HG03432 (cell line): ENCODE data around the gene UMODL1.

ENCODE experiments used
- ATAC-seq: cut with Tn5 transposase; IDR thresholded peaks from one replicate; pipeline ENCODE4 v1.9.1; 2021; ENCODE audit warnings: mild to moderate bottlenecking, moderate library complexity; ENCODE audit not compliant: unreplicated experiment

The UMODL1 gene

GRCh38 chr21:42093186-42093585, 22.1 kb downstream of the UMODL1 start:
- ATAC-seq, result no peak

- no peak for ATAC-seq
These were observed 22.9 kb downstream of the UMODL1 start for GRCh38 chr21:42093991-42094421.

- ATAC-seq, result no peak
These were observed 23.7 kb downstream of the UMODL1 start for GRCh38 chr21:42094811-42095210.

- no peak for ATAC-seq
These were observed 24.5 kb downstream of the UMODL1 start for GRCh38 chr21:42095581-42095980.

GRCh38 chr21:42096566-42096965, 25.4 kb downstream of the UMODL1 start:
- no peak for ATAC-seq

- ATAC-seq, result no peak
These were observed 26.2 kb downstream of the UMODL1 start for GRCh38 chr21:42097274-42097673.

- no peak for ATAC-seq
These were observed 26.8 kb downstream of the UMODL1 start for GRCh38 chr21:42097860-42098454.

GRCh38 chr21:42098957-42099505, 27.9 kb downstream of the UMODL1 start:
- ATAC-seq, result no peak

- ATAC-seq, result no peak
These were observed 30.1 kb downstream of the UMODL1 start for GRCh38 chr21:42101246-42101645.

GRCh38 chr21:42102076-42102475, 31.0 kb downstream of the UMODL1 start:
- no peak for ATAC-seq

GRCh38 chr21:42102526-42102925, 31.4 kb downstream of the UMODL1 start:
- no peak for ATAC-seq

- ATAC-seq, result no peak
These were observed 31.9 kb downstream of the UMODL1 start for GRCh38 chr21:42102991-42103390.

GRCh38 chr21:42103843-42104242, 32.7 kb downstream of the UMODL1 start:
- no peak for ATAC-seq

GRCh38 chr21:42105476-42106315, 34.6 kb downstream of the UMODL1 start:
- ATAC-seq, result no peak

GRCh38 chr21:42106425-42106824, 35.3 kb downstream of the UMODL1 start:
- no peak for ATAC-seq

GRCh38 chr21:42107177-42107880, 36.2 kb downstream of the UMODL1 start:
- no peak for ATAC-seq

GRCh38 chr21:42107881-42108553, 36.9 kb downstream of the UMODL1 start:
- peak; percentile 79 for ATAC-seq

- peak; percentile 4 for ATAC-seq
These were observed 37.6 kb downstream of the UMODL1 start for GRCh38 chr21:42108554-42109340.

GRCh38 chr21:42109473-42109872, 38.4 kb downstream of the UMODL1 start:
- no peak for ATAC-seq

- ATAC-seq, result no peak
These were observed 38.9 kb downstream of the UMODL1 start for GRCh38 chr21:42109873-42110525.
